ENCODE results near the gene DUSP22. TPM values are rescaled to one million over a fixed set of nuclear protein-coding genes. Genes with fewer than 3 reads are reported as not detected.
A peak's percentile ranks its signal among the peaks of the same experiment; 100 is the strongest.

Gene DUSP22
- total RNA-seq, 1 donor from 2014 or later: 40.0 TPM

GRCh38 chr6:287489-287860, 4.8 kb upstream of the DUSP22 start:
- H3K27ac ChIP-seq: no peak overlapping the region
- H2AFZ ChIP-seq (replicated peaks): no peak overlapping the region
- no peaks in the 10 kb centered on the region for H3K27me3 ChIP-seq
- H3F3A ChIP-seq (ENCODE audit: low read depth): peaks cover 12% of the 10 kb centered on the region
- no peaks in the 10 kb centered on the region for H4K20me1 ChIP-seq (ENCODE audit: low read depth)
- Mint-ChIP-seq H3K36me3 (no peaks in the 10 kb centered on the region), H3K27me3 (ENCODE audit: insufficient read depth, low read depth) (peaks cover 9% of the 10 kb centered on the region), H3K4me3 (no peak overlapping the region), H3K4me1 (peaks cover 11% of the 10 kb centered on the region), H3K27ac (no peak overlapping the region), H3K9me3 (peaks cover 14% of the 10 kb centered on the region)
- no peak overlapping the region for H3K9ac ChIP-seq
- no peaks in the 10 kb centered on the region for H3K36me3 ChIP-seq
- no peak for DNase-seq (ENCODE audit: low spot score)
- no peak overlapping the region for H3K4me3 ChIP-seq
- H3K4me2 ChIP-seq: no peak overlapping the region
- no peaks in the 10 kb centered on the region for H3K4me1 ChIP-seq
- TF ChIP-seq EZH2 (IDR thresholded peaks at IDR 0.05): no peak
- no peak for TF ChIP-seq CTCF (IDR thresholded peaks at IDR 0.05)
- no peak for TF ChIP-seq EZH2phosphoT487 (IDR thresholded peaks at IDR 0.05)
- H3K9me3 ChIP-seq (ENCODE audit: low read depth): peaks cover 4% of the 10 kb centered on the region
- no peaks in the 10 kb centered on the region for H3K79me2 ChIP-seq (ENCODE audit: low read depth)

GRCh38 chr6:288866-289265, 3.4 kb upstream of the DUSP22 start:
- H3K9me3 Mint-ChIP-seq: peaks cover 18% of the 10 kb centered on the region
- TF ChIP-seq EZH2 (IDR thresholded peaks at IDR 0.05): no peak
- TF ChIP-seq EZH2phosphoT487 (IDR thresholded peaks at IDR 0.05): no peak
- no peak for TF ChIP-seq CTCF (IDR thresholded peaks at IDR 0.05)
- no peak for DNase-seq (ENCODE audit: low spot score)

GRCh38 chr6:290111-290922, 2.0 kb upstream of the DUSP22 start:
- H3K9ac ChIP-seq: no peak overlapping the region
- no peak for DNase-seq (ENCODE audit: low spot score)
- TF ChIP-seq EZH2 (IDR thresholded peaks at IDR 0.05) (no peak), EZH2phosphoT487 (IDR thresholded peaks at IDR 0.05) (no peak), CTCF (IDR thresholded peaks at IDR 0.05) (no peak)
- peaks cover 9% of the 10 kb centered on the region for H3K4me1 ChIP-seq
- H3K4me2 ChIP-seq: no peak overlapping the region
- H3K4me3 Mint-ChIP-seq: peak overlapping the region; percentile 58
- no peaks in the 10 kb centered on the region for H3K36me3 ChIP-seq
- H2AFZ ChIP-seq (replicated peaks): no peak overlapping the region
- no peaks in the 10 kb centered on the region for H4K20me1 ChIP-seq (ENCODE audit: low read depth)
- H3K27ac Mint-ChIP-seq: no peak overlapping the region
- peaks cover 21% of the 10 kb centered on the region for H3K9me3 Mint-ChIP-seq
- H3K9me3 ChIP-seq (ENCODE audit: low read depth): peaks cover 4% of the 10 kb centered on the region
- no peaks in the 10 kb centered on the region for H3K27me3 ChIP-seq
- no peaks in the 10 kb centered on the region for H3K36me3 Mint-ChIP-seq
- peaks cover 23% of the 10 kb centered on the region for H3F3A ChIP-seq (ENCODE audit: low read depth)
- no peak overlapping the region for H3K27ac ChIP-seq
- H3K79me2 ChIP-seq (ENCODE audit: low read depth): peaks cover 20% of the 10 kb centered on the region
- peaks cover 12% of the 10 kb centered on the region for H3K4me1 Mint-ChIP-seq
- no peak overlapping the region for H3K4me3 ChIP-seq
- peaks cover 6% of the 10 kb centered on the region for H3K27me3 Mint-ChIP-seq (ENCODE audit: insufficient read depth, low read depth)

More at GRCh38 chr6:288866-289265, 3.4 kb upstream of the DUSP22 start:
- Histone ChIP-seq H3K4me3 (no peak overlapping the region), H3K27me3 (no peaks in the 10 kb centered on the region), H3K9me3 (ENCODE audit: low read depth) (peaks cover 4% of the 10 kb centered on the region), H3K4me1 (peaks cover 6% of the 10 kb centered on the region), H3K79me2 (ENCODE audit: low read depth) (peaks cover 6% of the 10 kb centered on the region), H4K20me1 (ENCODE audit: low read depth) (no peaks in the 10 kb centered on the region), H3K27ac (no peak overlapping the region), H3K4me2 (no peak overlapping the region), H3K9ac (no peak overlapping the region), H3K36me3 (no peaks in the 10 kb centered on the region), H2AFZ (replicated peaks) (no peak overlapping the region), H3F3A (ENCODE audit: low read depth) (peaks cover 23% of the 10 kb centered on the region)
- Mint-ChIP-seq H3K27ac (no peak overlapping the region), H3K4me3 (no peak overlapping the region), H3K27me3 (ENCODE audit: insufficient read depth, low read depth) (peaks cover 6% of the 10 kb centered on the region), H3K4me1 (peaks cover 12% of the 10 kb centered on the region), H3K36me3 (no peaks in the 10 kb centered on the region)
